ENCODE results near the gene RAB4A.

RAB4A gene

GRCh38 chr1:229270547-229271447 lies at the start of gene RAB4A:
TSS of gene RAB4A (plus strand) at chr1:229271111. CDS start at chr1:229271340, 229 bp downstream.
- peak; percentile 81 for DNase-seq

GRCh38 chr1:229222081-229222480 lies 48.8 kb upstream of the RAB4A start:
- DNase-seq, result no peak

GRCh38 chr1:229223498-229223897 lies 47.4 kb upstream of the RAB4A start:
- DNase-seq, result no peak

- DNase-seq, result no peak
Observed at GRCh38 chr1:229224308-229224707, 46.6 kb upstream of the RAB4A start.

- no peak for DNase-seq
Observed at GRCh38 chr1:229225331-229225782, 45.6 kb upstream of the RAB4A start.

GRCh38 chr1:229226796-229227195 lies 44.1 kb upstream of the RAB4A start:
- no peak for DNase-seq

GRCh38 chr1:229227298-229227919 lies 43.5 kb upstream of the RAB4A start:
- peak; percentile 90 for DNase-seq

- no peak for DNase-seq
Observed at GRCh38 chr1:229228522-229228921, 42.4 kb upstream of the RAB4A start.

- DNase-seq, result peak; percentile 7
Observed at GRCh38 chr1:229229137-229229720, 41.7 kb upstream of the RAB4A start.

GRCh38 chr1:229229721-229230139 lies 41.2 kb upstream of the RAB4A start:
- DNase-seq, result no peak

GRCh38 chr1:229230140-229230892 lies 40.6 kb upstream of the RAB4A start:
- DNase-seq, result no peak

- DNase-seq, result no peak
Observed at GRCh38 chr1:229230893-229231753, 39.8 kb upstream of the RAB4A start.

GRCh38 chr1:229231754-229232119 lies 39.2 kb upstream of the RAB4A start:
- DNase-seq, result no peak

- no peak for DNase-seq
Observed at GRCh38 chr1:229234870-229235472, 35.9 kb upstream of the RAB4A start.

- DNase-seq, result no peak
Observed at GRCh38 chr1:229237320-229237719, 33.6 kb upstream of the RAB4A start.

GRCh38 chr1:229238231-229238630 lies 32.7 kb upstream of the RAB4A start:
- DNase-seq, result no peak

- DNase-seq, result no peak
Observed at GRCh38 chr1:229238674-229239415, 32.1 kb upstream of the RAB4A start.

GRCh38 chr1:229240532-229240931 lies 30.4 kb upstream of the RAB4A start:
- DNase-seq, result no peak

- DNase-seq, result no peak
Observed at GRCh38 chr1:229241390-229241789, 29.5 kb upstream of the RAB4A start.

- DNase-seq, result no peak
Observed at GRCh38 chr1:229243638-229244037, 27.3 kb upstream of the RAB4A start.

- no peak for DNase-seq
Observed at GRCh38 chr1:229244091-229244490, 26.8 kb upstream of the RAB4A start.

Data from CD4-positive, alpha-beta T cell treated with Interleukin-17A for 4 hours (primary cell).